Osteoblast (primary cell): ENCODE data around the gene DLGAP1. TPM values are rescaled to one million over a fixed set of nuclear protein-coding genes. Genes with fewer than 3 reads are reported as not detected.

Source experiments
- DNase-seq: peaks from one replicate; pipeline ENCODE4 v3.0.0; 2011; ENCODE audit warnings: low spot score, mixed read lengths; ENCODE audit not compliant: insufficient read length; ENCODE audit errors: missing footprints
- H2AFZ ChIP-seq: 2 replicates; pipeline ENCODE4 v1.6.0; 2011; ENCODE audit warnings: mild to moderate bottlenecking, low read length
- H3K27ac ChIP-seq: 2 replicates; pipeline ENCODE4 v1.5.1; 2011; ENCODE audit warnings: mild to moderate bottlenecking, low read depth, low read length, moderate library complexity
- H3K27me3 ChIP-seq: 2 replicates; pipeline ENCODE4 v1.6.0; 2012; ENCODE audit warnings: mild to moderate bottlenecking, control low read depth, inconsistent platforms, low read length, moderate library complexity; ENCODE audit not compliant: insufficient read depth
- H3K36me3 ChIP-seq: 2 replicates; pipeline ENCODE4 v1.5.1; 2011; ENCODE audit warnings: mild to moderate bottlenecking, low read length, control low read depth, moderate library complexity; ENCODE audit not compliant: insufficient read depth
- H3K4me1 ChIP-seq: 2 replicates; pipeline ENCODE4 v1.5.1; 2011; ENCODE audit warnings: mild to moderate bottlenecking, low read length, control low read depth, moderate library complexity; ENCODE audit not compliant: insufficient read depth
- H3K4me2 ChIP-seq: 2 replicates; pipeline ENCODE4 v1.6.0; 2011; ENCODE audit warnings: mild to moderate bottlenecking, low read length; ENCODE audit not compliant: insufficient read depth
- H3K4me3 ChIP-seq: fragments of 200-600 bp; sonication (generic); 3 replicates; pipeline ENCODE4 v1.5.1; 2012; ENCODE audit warnings: mild to moderate bottlenecking, low read length, inconsistent platforms; ENCODE audit not compliant: insufficient read depth
- H3K79me2 ChIP-seq: 2 replicates; pipeline ENCODE4 v1.6.0; 2012; ENCODE audit warnings: mild to moderate bottlenecking, low read length, control low read depth, inconsistent platforms; ENCODE audit not compliant: insufficient read depth
- H3K9me3 ChIP-seq: 2 replicates; pipeline ENCODE4 v1.5.1; 2011; ENCODE audit warnings: low read depth, low read length, control low read depth
- H4K20me1 ChIP-seq: 2 replicates; pipeline ENCODE4 v1.6.0; 2012; ENCODE audit warnings: mild to moderate bottlenecking, low read length, control low read depth; ENCODE audit not compliant: insufficient read depth
- CTCF ChIP-seq: IDR thresholded peaks from 2 replicates; pipeline ENCODE4 v1.5.1; 2011; ENCODE audit warnings: mild to moderate bottlenecking, low read depth, low read length, moderate library complexity; ENCODE audit errors: extremely low read depth
- total RNA-seq: library from RNA; depleted of rRNA; stranded (reverse); fragments of >200 nt; gene quantifications from 2 replicates; pipeline ENCODE4 v1.2.3, GENCODE V29; 2012

Gene DLGAP1
- total RNA-seq, 1 donor, result not detected

- H3K79me2 ChIP-seq, result no peaks in the 10 kb centered on the region
- DNase-seq, result no peak
These were observed 569.8 kb downstream of the DLGAP1 start for GRCh38 chr18:3885209-3885792.

GRCh38 chr18:3879836-3880120, 575.3 kb downstream of the DLGAP1 start:
- Histone ChIP-seq H3K27ac (no peak overlapping the region), H4K20me1 (no peaks in the 10 kb centered on the region), H3K79me2 (no peaks in the 10 kb centered on the region), H3K9me3 (no peaks in the 10 kb centered on the region), H3K4me2 (no peak overlapping the region), H3K4me1 (no peaks in the 10 kb centered on the region), H2AFZ (no peak overlapping the region), H3K36me3 (no peaks in the 10 kb centered on the region), H3K4me3 (no peak overlapping the region), H3K27me3 (peaks cover 5% of the 10 kb centered on the region)
- no peak for TF ChIP-seq CTCF
- DNase-seq, result no peak

More at GRCh38 chr18:3885209-3885792, 569.8 kb downstream of the DLGAP1 start:
- Histone ChIP-seq H3K4me3 (no peak overlapping the region), H3K9me3 (no peaks in the 10 kb centered on the region), H4K20me1 (no peaks in the 10 kb centered on the region), H3K4me2 (no peak overlapping the region), H3K36me3 (no peaks in the 10 kb centered on the region), H3K27me3 (no peaks in the 10 kb centered on the region), H3K27ac (no peak overlapping the region), H3K4me1 (peaks cover 4% of the 10 kb centered on the region), H2AFZ (no peak overlapping the region)
- TF ChIP-seq CTCF, result no peak

GRCh38 chr18:3879114-3879835, 575.8 kb downstream of the DLGAP1 start:
- Histone ChIP-seq H3K27me3 (peaks cover 8% of the 10 kb centered on the region), H3K27ac (no peak overlapping the region), H3K4me2 (no peak overlapping the region), H3K36me3 (no peaks in the 10 kb centered on the region), H3K4me1 (no peaks in the 10 kb centered on the region), H4K20me1 (no peaks in the 10 kb centered on the region), H3K9me3 (no peaks in the 10 kb centered on the region), H2AFZ (no peak overlapping the region), H3K4me3 (no peak overlapping the region), H3K79me2 (no peaks in the 10 kb centered on the region)
- TF ChIP-seq CTCF, result no peak
- DNase-seq, result no peak

- no peaks in the 10 kb centered on the region for H3K36me3 ChIP-seq
- no peaks in the 10 kb centered on the region for H3K9me3 ChIP-seq
- H3K4me3 ChIP-seq, result no peak overlapping the region
- no peaks in the 10 kb centered on the region for H4K20me1 ChIP-seq
- H3K27me3 ChIP-seq, result peaks cover 8% of the 10 kb centered on the region
- H2AFZ ChIP-seq, result no peak overlapping the region
- no peak overlapping the region for H3K27ac ChIP-seq
- no peaks in the 10 kb centered on the region for H3K79me2 ChIP-seq
- H3K4me2 ChIP-seq, result no peak overlapping the region
- TF ChIP-seq CTCF, result no peak
- H3K4me1 ChIP-seq, result no peaks in the 10 kb centered on the region
- DNase-seq, result no peak
These were observed 576.7 kb downstream of the DLGAP1 start for GRCh38 chr18:3878401-3878800.
